Astrocyte of the spinal cord (primary cell): ENCODE data around the gene C12orf76.
A peak's percentile ranks its signal among the peaks of the same experiment; 100 is the strongest.

Experiments
- DNase-seq: peaks from one replicate; pipeline ENCODE4 v3.0.0; 2011; ENCODE audit warnings: low read depth, low spot score
- H3K4me3 ChIP-seq: 2 replicates; pipeline ENCODE4 v1.5.1; 2011; ENCODE audit warnings: low read depth, mild to moderate bottlenecking, low read length, moderate library complexity
- CTCF ChIP-seq: IDR thresholded peaks from 2 replicates; pipeline ENCODE4 v1.5.1; 2012; ENCODE audit warnings: low read depth, mild to moderate bottlenecking, low read length, inconsistent platforms
- in situ Hi-C: cut with HindIII; loops from 2 replicates; pipeline ENCODE4 v1.10.0; 2017; ENCODE audit warnings: low sequenced_read_pairs

The C12orf76 gene

GRCh38 chr12:110035534-110036104 is 12.7 kb downstream of the C12orf76 start:
- in situ Hi-C loops: no loop called here
- H3K4me3 ChIP-seq: no peak overlapping the region
- TF ChIP-seq CTCF: no peak
- no peak for DNase-seq

GRCh38 chr12:110033888-110034287 is 14.4 kb downstream of the C12orf76 start:
- TF ChIP-seq CTCF: no peak
- no peak overlapping the region for H3K4me3 ChIP-seq
- no peak for DNase-seq
- in situ Hi-C loops: no loop called here

GRCh38 chr12:110029290-110029815 is 19.0 kb downstream of the C12orf76 start:
- no peak for DNase-seq
- in situ Hi-C loops: no loop called here

GRCh38 chr12:110028323-110028722 is 20.0 kb downstream of the C12orf76 start:
- no peak for DNase-seq
- no peak for TF ChIP-seq CTCF
- in situ Hi-C loops: no loop called here
- H3K4me3 ChIP-seq: no peak overlapping the region

More at GRCh38 chr12:110029290-110029815, 19.0 kb downstream of the C12orf76 start:
- TF ChIP-seq CTCF: no peak
- no peak overlapping the region for H3K4me3 ChIP-seq

GRCh38 chr12:110024051-110024450 is 24.3 kb downstream of the C12orf76 start:
- no peak for DNase-seq
- TF ChIP-seq CTCF: no peak
- H3K4me3 ChIP-seq: no peak overlapping the region
- in situ Hi-C loops: no loop called here

GRCh38 chr12:110023059-110023980 is 25.0 kb downstream of the C12orf76 start:
- TF ChIP-seq CTCF: no peak
- in situ Hi-C loops: no loop called here

More at GRCh38 chr12:110023059-110023980, 25.0 kb downstream of the C12orf76 start:
- peak; percentile 69 for DNase-seq
- H3K4me3 ChIP-seq: no peak overlapping the region
